PFSK-1 (cell line): ENCODE data around the gene FBN3.

ENCODE experiments used
- FOXP2 ChIP-seq: optimal IDR thresholded peaks from 2 replicates; pipeline ENCODE3; 2011; ENCODE audit warnings: borderline replicate concordance, control low read depth, inconsistent platforms; ENCODE audit not compliant: insufficient read depth; ENCODE audit errors: extremely low read length, extremely low read depth
- POLR2AphosphoS5 ChIP-seq: IDR thresholded peaks from 2 replicates; pipeline ENCODE4 v1.6.1; 2012; ENCODE audit warnings: low read depth, mild to moderate bottlenecking, control low read depth, low read length, moderate library complexity
- REST ChIP-seq, 2 experiments: IDR thresholded peaks; 2 replicates each; pipeline versions ENCODE4 v1.6.1 to v1.8.0; 2011 to 2012; ENCODE audit warnings: low read depth in 2 of 2, low read length in 2 of 2, control low read depth in 1 of 2, inconsistent platforms in 1 of 2, mild to moderate bottlenecking in 1 of 2, moderate library complexity in 1 of 2; ENCODE audit not compliant: insufficient read depth in 1 of 2
- SIN3A ChIP-seq: IDR thresholded peaks from 2 replicates; pipeline ENCODE4 v1.6.1; 2012; ENCODE audit warnings: mild to moderate bottlenecking, low read length, moderate library complexity, borderline replicate concordance; ENCODE audit not compliant: insufficient read depth
- TAF1 ChIP-seq: IDR thresholded peaks from 2 replicates; pipeline ENCODE4 v1.6.1; 2012; ENCODE audit warnings: low read length, control low read depth, borderline replicate concordance; ENCODE audit not compliant: insufficient read depth

The FBN3 gene

GRCh38 chr19:8090950-8091349, 58.4 kb downstream of the FBN3 start:
- TF ChIP-seq POLR2AphosphoS5 (no peak), TAF1 (no peak), FOXP2 (no peak), REST (IDR thresholded peaks at IDR 0.05; ENCODE audit: insufficient read depth in 1 of 2, low read depth in 2 of 2, low read length in 2 of 2) (no peak), SIN3A (no peak)

- TF ChIP-seq TAF1 (no peak), FOXP2 (no peak), REST (IDR thresholded peaks at IDR 0.05; ENCODE audit: insufficient read depth in 1 of 2, low read depth in 2 of 2, low read length in 2 of 2) (no peak), SIN3A (no peak), POLR2AphosphoS5 (no peak)
These were observed 59.5 kb downstream of the FBN3 start for GRCh38 chr19:8089664-8090601.

- TF ChIP-seq TAF1: peak; percentile 34; the same call in 1 of the 2 replicates
- peak; percentile 83 for TF ChIP-seq FOXP2
- TF ChIP-seq REST (IDR thresholded peaks at IDR 0.05; ENCODE audit: insufficient read depth in 1 of 2, low read depth in 2 of 2, low read length in 2 of 2): no peak
These were observed 60.4 kb downstream of the FBN3 start for GRCh38 chr19:8088752-8089663.

GRCh38 chr19:8087876-8088275, 61.5 kb downstream of the FBN3 start:
- TF ChIP-seq SIN3A (no peak), REST (IDR thresholded peaks at IDR 0.05; ENCODE audit: insufficient read depth in 1 of 2, low read depth in 2 of 2, low read length in 2 of 2) (no peak)
